Fibroblast of lung (primary cell): Measurements from ENCODE around the gene GRP.

Source experiments
- CTCF ChIP-seq, 2 donors: IDR thresholded peaks in 1 of 2; conservative IDR thresholded peaks in 1 of 2; 1 replicate in 1 of 2; 2 replicates in 1 of 2; pipeline ENCODE4 v1.5.1; 2011 to 2012; ENCODE audit warnings: low read length in 2 of 2, control low read depth in 1 of 2, inconsistent platforms in 1 of 2, low read depth in 1 of 2, mild to moderate bottlenecking in 1 of 2
- EZH2 ChIP-seq: IDR thresholded peaks from 2 replicates; pipeline ENCODE4 v1.5.1; 2012; ENCODE audit warnings: low read length, control low read depth, mild to moderate bottlenecking; ENCODE audit errors: missing control alignments

GRCh38 chr18:59200787-59201186 lies 19.2 kb upstream of the GRP start:
- TF ChIP-seq CTCF (conservative IDR thresholded peaks at IDR 0.05 in 1 of 2, IDR thresholded peaks at IDR 0.05 in 1 of 2; ENCODE audit: low read depth in 1 of 2, low read length in 2 of 2) (peak in 1 of 2 donors; percentile 9), EZH2 (no peak)
